ENCODE measurements around the gene SHC2.

DNA sequence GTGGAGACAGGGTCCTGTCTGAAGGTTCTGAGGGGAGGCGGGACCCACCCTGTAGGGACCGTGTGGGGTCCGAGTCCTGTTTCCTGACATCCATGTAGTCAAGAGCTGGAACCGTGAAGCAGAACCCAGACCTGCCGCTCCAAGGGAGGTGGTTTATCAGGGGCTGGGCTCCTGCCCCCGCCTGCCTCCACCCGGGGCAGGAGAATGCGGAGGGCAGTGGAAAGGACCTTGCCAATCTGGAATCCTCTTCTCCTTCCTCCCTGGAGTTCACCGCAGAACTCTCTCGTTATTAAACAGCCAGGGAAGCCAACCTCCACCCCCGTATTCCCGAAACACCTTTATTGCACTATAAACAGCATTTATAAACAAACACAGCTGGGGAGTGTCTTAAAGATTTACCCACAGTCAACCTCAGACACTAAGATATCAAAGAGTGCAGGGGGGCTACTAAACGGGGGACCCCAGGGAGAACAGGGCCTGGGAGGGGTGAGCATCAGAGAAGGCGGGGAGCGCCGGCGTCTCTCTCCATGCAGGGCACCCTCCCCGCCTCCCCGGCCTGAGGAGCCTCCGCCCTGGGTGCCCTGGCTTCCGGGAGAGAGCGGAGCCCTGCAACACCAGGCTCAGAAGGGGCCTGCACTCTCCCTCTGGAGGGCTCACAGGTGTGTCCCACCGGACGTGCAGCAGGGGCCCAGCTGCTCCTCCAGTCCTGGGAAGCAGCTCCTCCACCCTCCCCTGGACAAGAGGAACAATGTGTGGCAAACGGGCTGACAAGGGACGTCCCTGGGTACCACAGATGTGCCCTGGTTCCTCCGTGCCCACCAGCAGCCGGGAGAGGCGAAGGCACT lies 55.5 kb downstream of the SHC2 start:
- no peak for TF ChIP-seq POLR2A (IDR thresholded peaks at IDR 0.05)
- TF ChIP-seq, protein P1, sequence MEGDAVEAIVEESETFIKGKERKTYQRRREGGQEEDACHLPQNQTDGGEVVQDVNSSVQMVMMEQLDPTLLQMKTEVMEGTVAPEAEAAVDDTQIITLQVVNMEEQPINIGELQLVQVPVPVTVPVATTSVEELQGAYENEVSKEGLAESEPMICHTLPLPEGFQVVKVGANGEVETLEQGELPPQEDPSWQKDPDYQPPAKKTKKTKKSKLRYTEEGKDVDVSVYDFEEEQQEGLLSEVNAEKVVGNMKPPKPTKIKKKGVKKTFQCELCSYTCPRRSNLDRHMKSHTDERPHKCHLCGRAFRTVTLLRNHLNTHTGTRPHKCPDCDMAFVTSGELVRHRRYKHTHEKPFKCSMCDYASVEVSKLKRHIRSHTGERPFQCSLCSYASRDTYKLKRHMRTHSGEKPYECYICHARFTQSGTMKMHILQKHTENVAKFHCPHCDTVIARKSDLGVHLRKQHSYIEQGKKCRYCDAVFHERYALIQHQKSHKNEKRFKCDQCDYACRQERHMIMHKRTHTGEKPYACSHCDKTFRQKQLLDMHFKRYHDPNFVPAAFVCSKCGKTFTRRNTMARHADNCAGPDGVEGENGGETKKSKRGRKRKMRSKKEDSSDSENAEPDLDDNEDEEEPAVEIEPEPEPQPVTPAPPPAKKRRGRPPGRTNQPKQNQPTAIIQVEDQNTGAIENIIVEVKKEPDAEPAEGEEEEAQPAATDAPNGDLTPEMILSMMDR (IDR thresholded peaks at IDR 0.05), result no peak

All from adrenal gland (tissue), 5 donors.